WTC11 (cell line): Measurements from ENCODE around the gene EPB41.

Experiments
- CBFB ChIP-seq: sonication (generic); formaldehyde crosslinking; IDR thresholded peaks from 2 replicates; pipeline ENCODE4 v1.8.1; 2022; ENCODE audit warnings: mild to moderate bottlenecking, low read depth, missing genetic modification reagents
- GTF2I ChIP-seq: fragments of 250-450 bp; sonication (Bioruptor Pico); conservative IDR thresholded peaks from 2 replicates; pipeline ENCODE4 v1.4.0; 2021; ENCODE audit warnings: mild to moderate bottlenecking
- SMAD4 ChIP-seq: sonication (generic); formaldehyde crosslinking; IDR thresholded peaks from 2 replicates; pipeline ENCODE4 v1.8.0; 2022; ENCODE audit warnings: mild to moderate bottlenecking, missing genetic modification reagents
- SP1 ChIP-seq: sonication (generic); formaldehyde crosslinking; conservative IDR thresholded peaks from 2 replicates; pipeline ENCODE4 v1.8.1; 2022; ENCODE audit warnings: missing genetic modification reagents
- ZNF121 ChIP-seq: sonication (generic); formaldehyde crosslinking; IDR thresholded peaks from 2 replicates; pipeline ENCODE4 v1.8.0; 2023; ENCODE audit warnings: missing genetic modification reagents
- ZNF138 ChIP-seq: sonication (generic); formaldehyde crosslinking; conservative IDR thresholded peaks from 2 replicates; pipeline ENCODE4 v1.8.1; 2022; ENCODE audit warnings: mild to moderate bottlenecking, moderate library complexity, missing genetic modification reagents
- ZNF263 ChIP-seq: sonication (generic); formaldehyde crosslinking; IDR thresholded peaks from 2 replicates; pipeline ENCODE4 v1.8.1; 2022; ENCODE audit warnings: low read depth, mild to moderate bottlenecking, moderate library complexity, missing genetic modification reagents
- ZNF416 ChIP-seq: fragments of 250-450 bp; sonication (Bioruptor Pico); IDR thresholded peaks from 2 replicates; pipeline ENCODE4 v1.9.0; 2021; ENCODE audit warnings: mild to moderate bottlenecking, inconsistent platforms
- TF ChIP-seq, protein P1 (sequence below): fragments of 200-600 bp; IDR thresholded peaks from 2 replicates; pipeline ENCODE4 v1.8.0; 2022; ENCODE audit warnings: antibody characterized with exemption
- TF ChIP-seq, protein P2 (sequence below): sonication (generic); formaldehyde crosslinking; conservative IDR thresholded peaks from 2 replicates; pipeline ENCODE4 v1.8.1; 2023; ENCODE audit warnings: mild to moderate bottlenecking, low read depth, missing genetic modification reagents, moderate library complexity
- TF ChIP-seq, protein P3 (sequence below): sonication (generic); formaldehyde crosslinking; IDR thresholded peaks from 2 replicates; pipeline ENCODE4 v1.8.0; 2022; ENCODE audit warnings: mild to moderate bottlenecking, missing genetic modification reagents
- TF ChIP-seq, protein P4 (sequence below): sonication (generic); formaldehyde crosslinking; IDR thresholded peaks from 2 replicates; pipeline ENCODE4 v1.8.1; 2022; ENCODE audit warnings: mild to moderate bottlenecking, moderate library complexity, missing genetic modification reagents

- TF ChIP-seq ZNF416 (CRISPR knock-in tag) (no peak), CBFB (CRISPR knock-in tag) (no peak), ZNF138 (CRISPR knock-in tag) (no peak), ZNF121 (CRISPR knock-in tag) (no peak), ZNF263 (CRISPR knock-in tag) (no peak), SMAD4 (CRISPR knock-in tag) (no peak), GTF2I (CRISPR knock-in tag) (no peak), SP1 (CRISPR knock-in tag) (no peak)
- TF ChIP-seq, protein P1, sequence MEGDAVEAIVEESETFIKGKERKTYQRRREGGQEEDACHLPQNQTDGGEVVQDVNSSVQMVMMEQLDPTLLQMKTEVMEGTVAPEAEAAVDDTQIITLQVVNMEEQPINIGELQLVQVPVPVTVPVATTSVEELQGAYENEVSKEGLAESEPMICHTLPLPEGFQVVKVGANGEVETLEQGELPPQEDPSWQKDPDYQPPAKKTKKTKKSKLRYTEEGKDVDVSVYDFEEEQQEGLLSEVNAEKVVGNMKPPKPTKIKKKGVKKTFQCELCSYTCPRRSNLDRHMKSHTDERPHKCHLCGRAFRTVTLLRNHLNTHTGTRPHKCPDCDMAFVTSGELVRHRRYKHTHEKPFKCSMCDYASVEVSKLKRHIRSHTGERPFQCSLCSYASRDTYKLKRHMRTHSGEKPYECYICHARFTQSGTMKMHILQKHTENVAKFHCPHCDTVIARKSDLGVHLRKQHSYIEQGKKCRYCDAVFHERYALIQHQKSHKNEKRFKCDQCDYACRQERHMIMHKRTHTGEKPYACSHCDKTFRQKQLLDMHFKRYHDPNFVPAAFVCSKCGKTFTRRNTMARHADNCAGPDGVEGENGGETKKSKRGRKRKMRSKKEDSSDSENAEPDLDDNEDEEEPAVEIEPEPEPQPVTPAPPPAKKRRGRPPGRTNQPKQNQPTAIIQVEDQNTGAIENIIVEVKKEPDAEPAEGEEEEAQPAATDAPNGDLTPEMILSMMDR, result no peak
- TF ChIP-seq, protein P2, sequence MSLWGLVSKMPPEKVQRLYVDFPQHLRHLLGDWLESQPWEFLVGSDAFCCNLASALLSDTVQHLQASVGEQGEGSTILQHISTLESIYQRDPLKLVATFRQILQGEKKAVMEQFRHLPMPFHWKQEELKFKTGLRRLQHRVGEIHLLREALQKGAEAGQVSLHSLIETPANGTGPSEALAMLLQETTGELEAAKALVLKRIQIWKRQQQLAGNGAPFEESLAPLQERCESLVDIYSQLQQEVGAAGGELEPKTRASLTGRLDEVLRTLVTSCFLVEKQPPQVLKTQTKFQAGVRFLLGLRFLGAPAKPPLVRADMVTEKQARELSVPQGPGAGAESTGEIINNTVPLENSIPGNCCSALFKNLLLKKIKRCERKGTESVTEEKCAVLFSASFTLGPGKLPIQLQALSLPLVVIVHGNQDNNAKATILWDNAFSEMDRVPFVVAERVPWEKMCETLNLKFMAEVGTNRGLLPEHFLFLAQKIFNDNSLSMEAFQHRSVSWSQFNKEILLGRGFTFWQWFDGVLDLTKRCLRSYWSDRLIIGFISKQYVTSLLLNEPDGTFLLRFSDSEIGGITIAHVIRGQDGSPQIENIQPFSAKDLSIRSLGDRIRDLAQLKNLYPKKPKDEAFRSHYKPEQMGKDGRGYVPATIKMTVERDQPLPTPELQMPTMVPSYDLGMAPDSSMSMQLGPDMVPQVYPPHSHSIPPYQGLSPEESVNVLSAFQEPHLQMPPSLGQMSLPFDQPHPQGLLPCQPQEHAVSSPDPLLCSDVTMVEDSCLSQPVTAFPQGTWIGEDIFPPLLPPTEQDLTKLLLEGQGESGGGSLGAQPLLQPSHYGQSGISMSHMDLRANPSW, result no peak
- TF ChIP-seq, protein P3, sequence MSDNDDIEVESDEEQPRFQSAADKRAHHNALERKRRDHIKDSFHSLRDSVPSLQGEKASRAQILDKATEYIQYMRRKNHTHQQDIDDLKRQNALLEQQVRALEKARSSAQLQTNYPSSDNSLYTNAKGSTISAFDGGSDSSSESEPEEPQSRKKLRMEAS (CRISPR knock-in tag), result no peak
- TF ChIP-seq, protein P4, sequence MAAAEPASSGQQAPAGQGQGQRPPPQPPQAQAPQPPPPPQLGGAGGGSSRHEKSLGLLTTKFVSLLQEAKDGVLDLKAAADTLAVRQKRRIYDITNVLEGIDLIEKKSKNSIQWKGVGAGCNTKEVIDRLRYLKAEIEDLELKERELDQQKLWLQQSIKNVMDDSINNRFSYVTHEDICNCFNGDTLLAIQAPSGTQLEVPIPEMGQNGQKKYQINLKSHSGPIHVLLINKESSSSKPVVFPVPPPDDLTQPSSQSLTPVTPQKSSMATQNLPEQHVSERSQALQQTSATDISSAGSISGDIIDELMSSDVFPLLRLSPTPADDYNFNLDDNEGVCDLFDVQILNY (CRISPR knock-in tag), result no peak
These were observed 180.1 kb downstream of the EPB41 start for GRCh38 chr1:29094433-29094832.
